IMR-90 (cell line): ENCODE measurements around the gene CFAP52. TPM values are rescaled to one million over a fixed set of nuclear protein-coding genes. Genes with fewer than 3 reads are reported as not detected.

Experiments used
- ATAC-seq: fragments of 200-7000 bp; cut with Tn5 transposase; 2 replicates; pipeline ENCODE4 v1.9.1; 2020; ENCODE audit warnings: low read depth, mild to moderate bottlenecking, moderate library complexity
- Bru-seq: library from RNA; stranded (reverse); fragments of 400-500 nt; gene quantifications from one replicate; lab custom pipeline; 2021; lab: Mats Ljungman, UMichigan
- BruChase-seq, 2 experiments: library from RNA; stranded (reverse); fragments of 400-500 nt; gene quantifications; one replicate each; lab custom pipeline; 2021; lab: Mats Ljungman, UMichigan
- BruUV-seq: library from RNA; stranded (reverse); fragments of 400-500 nt; replicated peaks from 2 replicates; lab custom pipeline; 2021; lab: Mats Ljungman, UMichigan
- CTCF ChIA-PET: fragments of 300-600 bp; formaldehyde crosslinking; extraction: SDS; loops from one replicate; lab custom pipeline; 2021; ENCODE audit warnings: antibody characterized with exemption; lab: Yijun Ruan, JAX
- POLR2A ChIA-PET: fragments of 300-600 bp; sonication (Branson Sonifier 250); formaldehyde crosslinking; loops from one replicate; lab custom pipeline; 2022; ENCODE audit warnings: antibody characterized with exemption; ENCODE audit not compliant: unreplicated experiment; lab: Charles Lee
- DNase-seq: peaks from one replicate; pipeline ENCODE4 v3.0.0; 2013
- H2AFZ ChIP-seq: replicated peaks from 2 replicates; pipeline ENCODE3; 2013; ENCODE audit warnings: low read length, mild to moderate bottlenecking; ENCODE audit not compliant: poor library complexity
- H2AK5ac ChIP-seq: 2 replicates; pipeline ENCODE4 v1.6.1; 2013; ENCODE audit warnings: low read depth, low read length, inconsistent platforms
- H2AK9ac ChIP-seq: replicated peaks from 2 replicates; pipeline ENCODE3; 2013; ENCODE audit warnings: mild to moderate bottlenecking, low read depth, low read length, moderate library complexity; ENCODE audit not compliant: poor library complexity
- H2BK120ac ChIP-seq: 2 replicates; pipeline ENCODE4 v1.6.1; 2013; ENCODE audit warnings: low read depth, low read length, inconsistent platforms
- H2BK15ac ChIP-seq: 3 replicates; pipeline ENCODE4 v1.6.1; 2013; ENCODE audit warnings: low read depth, low read length, inconsistent platforms
- H2BK20ac ChIP-seq: 2 replicates; pipeline ENCODE4 v1.6.1; 2013; ENCODE audit warnings: low read depth, mild to moderate bottlenecking, inconsistent platforms, low read length, moderate library complexity
- H2BK5ac ChIP-seq: 2 replicates; pipeline ENCODE4 v1.6.1; 2013; ENCODE audit warnings: mild to moderate bottlenecking, low read depth, low read length, inconsistent platforms; ENCODE audit not compliant: poor library complexity, severe bottlenecking
- H3K14ac ChIP-seq: replicated peaks from 2 replicates; pipeline ENCODE4 v1.6.1; 2013; ENCODE audit warnings: low read depth, low read length, inconsistent platforms
- H3K18ac ChIP-seq: 2 replicates; pipeline ENCODE4 v1.6.1; 2013; ENCODE audit warnings: low read depth, low read length, control low read depth
- H3K23ac ChIP-seq: 2 replicates; pipeline ENCODE4 v1.6.1; 2013; ENCODE audit warnings: low read depth, low read length, inconsistent platforms
- H3K27ac ChIP-seq: 2 replicates; pipeline ENCODE4 v1.5.1; 2013; ENCODE audit warnings: mild to moderate bottlenecking, control low read depth, low read length; ENCODE audit not compliant: insufficient read depth
- H3K27me3 ChIP-seq: 2 replicates; pipeline ENCODE4 v1.6.1; 2013; ENCODE audit warnings: low read length; ENCODE audit not compliant: control insufficient read depth, insufficient read depth
- H3K36me3 ChIP-seq: 2 replicates; pipeline ENCODE4 v1.6.1; 2013; ENCODE audit warnings: low read length, mixed read lengths; ENCODE audit not compliant: control insufficient read depth, insufficient read depth
- H3K4ac ChIP-seq: 2 replicates; pipeline ENCODE4 v1.6.1; 2013; ENCODE audit warnings: low read depth, low read length, inconsistent platforms
- H3K4me1 ChIP-seq: 2 replicates; pipeline ENCODE4 v1.6.1; 2013; ENCODE audit warnings: low read length, mixed read lengths; ENCODE audit not compliant: control insufficient read depth, insufficient read depth
- H3K4me2 ChIP-seq: 2 replicates; pipeline ENCODE4 v1.6.1; 2013; ENCODE audit warnings: low read depth, mild to moderate bottlenecking, control low read depth, low read length, moderate library complexity
- H3K4me3 ChIP-seq: 2 replicates; pipeline ENCODE4 v1.5.1; 2013; ENCODE audit warnings: low read depth, mild to moderate bottlenecking, control low read depth, low read length, moderate library complexity; ENCODE audit not compliant: insufficient read depth
- H3K56ac ChIP-seq: 2 replicates; pipeline ENCODE4 v1.6.1; 2013; ENCODE audit warnings: low read length, inconsistent platforms; ENCODE audit not compliant: insufficient read depth; ENCODE audit errors: extremely low read depth
- H3K79me1 ChIP-seq, 2 experiments: 2 replicates each; pipeline ENCODE4 v1.6.1; 2013; ENCODE audit warnings: low read length in 2 of 2, inconsistent platforms in 1 of 2, low read depth in 1 of 2
- H3K9ac ChIP-seq: 2 replicates; pipeline ENCODE4 v1.6.1; 2013; ENCODE audit warnings: low read depth, low read length, control low read depth
- H3K9me1 ChIP-seq: 2 replicates; pipeline ENCODE4 v1.6.1; 2013; ENCODE audit warnings: low read length, inconsistent platforms; ENCODE audit not compliant: insufficient read depth
- H3K9me3 ChIP-seq: 2 replicates; pipeline ENCODE4 v1.6.1; 2013; ENCODE audit warnings: low read length; ENCODE audit not compliant: control insufficient read depth, insufficient read depth
- H4K20me1 ChIP-seq: 2 replicates; pipeline ENCODE4 v1.6.1; 2013; ENCODE audit warnings: low read length, inconsistent platforms; ENCODE audit not compliant: insufficient read depth
- H4K5ac ChIP-seq: 2 replicates; pipeline ENCODE4 v1.6.1; 2013; ENCODE audit warnings: mild to moderate bottlenecking, low read depth, low read length, control low read depth
- H4K8ac ChIP-seq, 2 experiments: 2 replicates each; pipeline ENCODE4 v1.6.1; 2013; ENCODE audit warnings: low read depth in 2 of 2, low read length in 2 of 2, control low read depth in 1 of 2, inconsistent platforms in 1 of 2
- H4K91ac ChIP-seq: 2 replicates; pipeline ENCODE4 v1.6.1; 2013; ENCODE audit warnings: low read depth, low read length, inconsistent platforms; ENCODE audit not compliant: insufficient read depth
- MAFK ChIP-seq: IDR thresholded peaks from 2 replicates; pipeline ENCODE4 v1.6.1; 2012; ENCODE audit warnings: low read depth, low read length, improper control_type of control experiment
- MXI1 ChIP-seq: IDR thresholded peaks from 2 replicates; pipeline ENCODE4 v1.6.1; 2012; ENCODE audit warnings: low read depth, mild to moderate bottlenecking, low read length, moderate library complexity, borderline replicate concordance
- RAD21 ChIP-seq: IDR thresholded peaks from 2 replicates; pipeline ENCODE4 v1.6.1; 2012; ENCODE audit warnings: low read length, improper control_type of control experiment
- WGBS, 2 experiments: methylation state at CpG; one replicate each; pipeline versions ENCODE4 v1.1.5 to v1.1.7; 2013; ENCODE audit warnings: missing lambda C conversion rate in 2 of 2; ENCODE audit not compliant: insufficient read length in 1 of 2; ENCODE audit errors: extremely low coverage in 2 of 2; 5-methylcytosine and 5-hydroxymethylcytosine counted together
- dilution Hi-C: fragments of 300-500 bp; cut with HindIII; formaldehyde crosslinking; loops from one replicate; pipeline ENCODE4 v1.14.3; 2018; ENCODE audit warnings: low sequenced_read_pairs; ENCODE audit not compliant: unreplicated experiment
- in situ Hi-C: fragments of 300-500 bp; cut with MboI; formaldehyde crosslinking; loops from 3 replicates; pipeline ENCODE4 v1.14.3; 2019; ENCODE audit warnings: low sequenced_read_pairs, inconsistent platforms, mixed read lengths
- intact Hi-C: fragments of 100-400 bp; cut with micrococcal nuclease; formaldehyde crosslinking; loops from 2 replicates; pipeline ENCODE4 v1.10.0; 2022
- long read RNA-seq: library from polyadenylated mRNA; unstranded; transcript quantifications from one replicate; pipeline ENCODE4 v2.0.0, GENCODE V29; 2021; ENCODE audit not compliant: unreplicated experiment
- polyA plus RNA-seq, 3 experiments: library from polyadenylated mRNA; depleted of rRNA; stranded (reverse); fragments of >200 nt; gene quantifications; 2 replicates each; pipeline ENCODE4 v1.2.3, GENCODE V29; 2012; ENCODE audit warnings: low replicate concordance in 1 of 3
- total RNA-seq: library from RNA; depleted of rRNA; stranded (reverse); fragments of >200 nt; gene quantifications from 2 replicates; pipeline ENCODE4 v1.2.3, GENCODE V29; 2012; rRNA removed
- TF ChIP-seq, protein P1 (sequence below): conservative IDR thresholded peaks from 2 replicates; pipeline ENCODE4 v1.5.1; 2012; ENCODE audit warnings: mild to moderate bottlenecking, low read depth, low read length, improper control_type of control experiment

The CFAP52 gene, protein sequence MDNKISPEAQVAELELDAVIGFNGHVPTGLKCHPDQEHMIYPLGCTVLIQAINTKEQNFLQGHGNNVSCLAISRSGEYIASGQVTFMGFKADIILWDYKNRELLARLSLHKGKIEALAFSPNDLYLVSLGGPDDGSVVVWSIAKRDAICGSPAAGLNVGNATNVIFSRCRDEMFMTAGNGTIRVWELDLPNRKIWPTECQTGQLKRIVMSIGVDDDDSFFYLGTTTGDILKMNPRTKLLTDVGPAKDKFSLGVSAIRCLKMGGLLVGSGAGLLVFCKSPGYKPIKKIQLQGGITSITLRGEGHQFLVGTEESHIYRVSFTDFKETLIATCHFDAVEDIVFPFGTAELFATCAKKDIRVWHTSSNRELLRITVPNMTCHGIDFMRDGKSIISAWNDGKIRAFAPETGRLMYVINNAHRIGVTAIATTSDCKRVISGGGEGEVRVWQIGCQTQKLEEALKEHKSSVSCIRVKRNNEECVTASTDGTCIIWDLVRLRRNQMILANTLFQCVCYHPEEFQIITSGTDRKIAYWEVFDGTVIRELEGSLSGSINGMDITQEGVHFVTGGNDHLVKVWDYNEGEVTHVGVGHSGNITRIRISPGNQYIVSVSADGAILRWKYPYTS
- total RNA-seq (not detected in 2 replicates), polyA plus RNA-seq (2012; rRNA removed) (0.22 TPM in 1 of 2 replicates, not detected in the other), Bru-seq, nascent RNA (percentile 11 among the genes with signal in this experiment), BruChase-seq, experiment 1, labeled RNA remaining after a 6-hour chase (percentile 21 among the genes with signal in this experiment), BruChase-seq, experiment 2, labeled RNA remaining after a 2-hour chase (percentile 16 among the genes with signal in this experiment)
- polyA plus RNA-seq (2012; cell fraction: cytosol; rRNA removed) = 0.08 TPM in 1 of 2 replicates, not detected in the other
- 0.07 TPM in 1 of 2 replicates, not detected in the other for polyA plus RNA-seq (2012; cell fraction: nucleus; rRNA removed; ENCODE audit: low replicate concordance)
- long read RNA-seq = 0 reads

- H2BK20ac ChIP-seq = no peak within 1 kb of the TSS
- peak within 1 kb of the TSS; percentile 32 for H2BK5ac ChIP-seq
- H2BK15ac ChIP-seq = no peak within 1 kb of the TSS
- peak within 1 kb of the TSS; percentile 39 for H2AK9ac ChIP-seq
- no peaks in the 10 kb centered on the region for H4K20me1 ChIP-seq
- H4K8ac ChIP-seq = peak within 1 kb of the TSS; percentile 82 to 91
- peak within 1 kb of the TSS; percentile 94 for H3K9ac ChIP-seq
- H2AFZ ChIP-seq = peak within 1 kb of the TSS; percentile 95
- H3K23ac ChIP-seq = peak within 1 kb of the TSS; percentile 49; the same call in 1 of the 2 replicates
- in situ Hi-C loops (no loop called here), dilution Hi-C loops (no loop called here), intact Hi-C loops (loop anchor here (5.0 kb wide), 1 partner anchor 551 kb away; no protein-coding TSS in a partner anchor)
- H3K27me3 ChIP-seq = no peaks in the 10 kb centered on the region
- peak within 1 kb of the TSS; percentile 48 for H3K56ac ChIP-seq
- peaks cover 6 to 7% of the 10 kb centered on the region in 2 experiments; a peak in 2 of 4 replicates for H3K79me1 ChIP-seq
- H3K9me3 ChIP-seq = no peaks in the 10 kb centered on the region
- H2BK120ac ChIP-seq = no peak within 1 kb of the TSS
- peaks cover 5% of the 10 kb centered on the region; the same call in 1 of the 2 replicates for H3K4me1 ChIP-seq
- H3K18ac ChIP-seq = peak within 1 kb of the TSS; percentile 10; the same call in 1 of the 2 replicates
- H2AK5ac ChIP-seq = no peak within 1 kb of the TSS
- peak within 1 kb of the TSS; percentile 78 for H3K27ac ChIP-seq
- BruUV-seq = no TSS peak
- peak within 1 kb of the TSS; percentile 57 for H3K4ac ChIP-seq
- H3K9me1 ChIP-seq = no peaks in the 10 kb centered on the region
- 1% methylated on average over 17 of the region's 38 CpGs; no CpG with 5 or more reads in 1 of the 2 experiments for WGBS, 2 experiments
- peak within 1 kb of the TSS; percentile 47 for H3K14ac ChIP-seq
- peak within 1 kb of the TSS; percentile 97 for H3K4me2 ChIP-seq
- ATAC-seq (peak; percentile 68), DNase-seq (peak; percentile 70)
- TF ChIP-seq MXI1 (peak; percentile 60; the same call in 1 of the 2 replicates), RAD21 (peak; percentile 38), MAFK (no peak)
- TF ChIP-seq, protein P1, sequence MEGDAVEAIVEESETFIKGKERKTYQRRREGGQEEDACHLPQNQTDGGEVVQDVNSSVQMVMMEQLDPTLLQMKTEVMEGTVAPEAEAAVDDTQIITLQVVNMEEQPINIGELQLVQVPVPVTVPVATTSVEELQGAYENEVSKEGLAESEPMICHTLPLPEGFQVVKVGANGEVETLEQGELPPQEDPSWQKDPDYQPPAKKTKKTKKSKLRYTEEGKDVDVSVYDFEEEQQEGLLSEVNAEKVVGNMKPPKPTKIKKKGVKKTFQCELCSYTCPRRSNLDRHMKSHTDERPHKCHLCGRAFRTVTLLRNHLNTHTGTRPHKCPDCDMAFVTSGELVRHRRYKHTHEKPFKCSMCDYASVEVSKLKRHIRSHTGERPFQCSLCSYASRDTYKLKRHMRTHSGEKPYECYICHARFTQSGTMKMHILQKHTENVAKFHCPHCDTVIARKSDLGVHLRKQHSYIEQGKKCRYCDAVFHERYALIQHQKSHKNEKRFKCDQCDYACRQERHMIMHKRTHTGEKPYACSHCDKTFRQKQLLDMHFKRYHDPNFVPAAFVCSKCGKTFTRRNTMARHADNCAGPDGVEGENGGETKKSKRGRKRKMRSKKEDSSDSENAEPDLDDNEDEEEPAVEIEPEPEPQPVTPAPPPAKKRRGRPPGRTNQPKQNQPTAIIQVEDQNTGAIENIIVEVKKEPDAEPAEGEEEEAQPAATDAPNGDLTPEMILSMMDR = peak; percentile 67
- H3K4me3 ChIP-seq = peak within 1 kb of the TSS; percentile 95
- CTCF ChIA-PET = interaction anchor here (0.5 to 1.5 kb wide), 10 partner anchors 11 to 273 kb away, joined by 3 to 6 read pairs (median 3); no protein-coding TSS in a partner anchor
- peak within 1 kb of the TSS; percentile 80 for H4K5ac ChIP-seq
- H4K91ac ChIP-seq = peak within 1 kb of the TSS; percentile 47
- no peaks in the 10 kb centered on the region for H3K36me3 ChIP-seq
- POLR2A ChIA-PET = no interaction called here
Measured at GRCh38 chr17:9576521-9577372, at the start of gene CFAP52. Gene CFAP52 (plus strand): TSS chr17:9576642. CDS start chr17:9576696, 54 bp downstream.
